PC-9 (cell line): Measurements from ENCODE around the gene CKS1B.

ENCODE experiments used
- EZH2 ChIP-seq: fragments of 200-600 bp; sonication (generic); IDR thresholded peaks from 2 replicates; pipeline ENCODE4 v1.8.0; 2017; ENCODE audit warnings: antibody characterized with exemption, low read depth
- TF ChIP-seq, protein P1 (sequence below): fragments of 200-600 bp; sonication (generic); conservative IDR thresholded peaks from 2 replicates; pipeline ENCODE4 v1.6.1; 2017; ENCODE audit warnings: mixed run types, antibody characterized with exemption, mild to moderate bottlenecking, moderate library complexity

DNA sequence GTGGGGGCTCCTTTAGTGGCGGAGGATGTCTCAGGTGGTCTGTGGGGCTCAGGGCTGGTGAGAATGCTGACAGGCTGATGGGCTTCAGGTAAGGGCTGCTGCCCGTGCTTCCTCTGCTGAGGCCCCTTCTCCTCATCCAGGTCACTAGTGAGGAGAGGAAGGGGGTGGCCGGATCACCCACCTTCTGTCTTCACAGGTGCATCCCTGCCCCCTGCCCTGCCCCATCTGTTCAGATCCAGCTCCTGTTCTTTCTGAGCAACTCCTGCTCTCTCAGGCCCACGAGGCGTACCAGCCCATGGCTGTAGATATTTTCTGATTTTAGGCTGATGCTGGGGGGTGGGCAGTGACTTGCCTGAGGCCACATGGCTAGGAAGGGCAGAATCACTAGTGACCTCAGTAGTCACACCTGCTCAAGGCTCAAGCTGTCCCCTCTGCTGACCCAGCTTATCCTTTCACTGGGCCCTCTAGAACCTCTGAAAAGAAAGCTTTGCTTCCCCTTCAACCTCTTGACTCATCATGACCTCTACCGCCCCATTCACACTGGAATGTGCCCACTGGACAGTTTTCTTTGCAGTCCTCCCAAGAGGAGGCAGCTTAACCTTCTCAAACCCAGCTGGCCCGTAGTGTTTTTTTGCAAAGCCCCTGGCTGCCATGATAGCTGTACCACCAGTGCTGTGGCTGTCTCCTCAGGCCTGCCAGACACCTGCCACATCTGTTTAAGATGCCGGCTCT lies 44.3 kb downstream of the CKS1B start:
- TF ChIP-seq, protein P1, sequence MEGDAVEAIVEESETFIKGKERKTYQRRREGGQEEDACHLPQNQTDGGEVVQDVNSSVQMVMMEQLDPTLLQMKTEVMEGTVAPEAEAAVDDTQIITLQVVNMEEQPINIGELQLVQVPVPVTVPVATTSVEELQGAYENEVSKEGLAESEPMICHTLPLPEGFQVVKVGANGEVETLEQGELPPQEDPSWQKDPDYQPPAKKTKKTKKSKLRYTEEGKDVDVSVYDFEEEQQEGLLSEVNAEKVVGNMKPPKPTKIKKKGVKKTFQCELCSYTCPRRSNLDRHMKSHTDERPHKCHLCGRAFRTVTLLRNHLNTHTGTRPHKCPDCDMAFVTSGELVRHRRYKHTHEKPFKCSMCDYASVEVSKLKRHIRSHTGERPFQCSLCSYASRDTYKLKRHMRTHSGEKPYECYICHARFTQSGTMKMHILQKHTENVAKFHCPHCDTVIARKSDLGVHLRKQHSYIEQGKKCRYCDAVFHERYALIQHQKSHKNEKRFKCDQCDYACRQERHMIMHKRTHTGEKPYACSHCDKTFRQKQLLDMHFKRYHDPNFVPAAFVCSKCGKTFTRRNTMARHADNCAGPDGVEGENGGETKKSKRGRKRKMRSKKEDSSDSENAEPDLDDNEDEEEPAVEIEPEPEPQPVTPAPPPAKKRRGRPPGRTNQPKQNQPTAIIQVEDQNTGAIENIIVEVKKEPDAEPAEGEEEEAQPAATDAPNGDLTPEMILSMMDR, result no peak
- TF ChIP-seq EZH2, result no peak
